CD4-positive, alpha-beta memory T cell (primary cell): ENCODE results near the gene HSPA1B. TPM values are rescaled to one million over a fixed set of nuclear protein-coding genes. Genes with fewer than 3 reads are reported as not detected.
A peak's percentile ranks its signal among the peaks of the same experiment; 100 is the strongest.
"Not testable (repeated sequence)": the region's sequence is repeated elsewhere in the genome, so short reads cannot be mapped to it uniquely, and the experiment has no call there.

Experiments
- CTCF ChIA-PET: fragments of 350-600 bp; sonication (Branson Sonifier 250); formaldehyde crosslinking; loops from one replicate; lab custom pipeline; 2021; ENCODE audit warnings: inconsistent platforms; ENCODE audit not compliant: partially characterized antibody; lab: Charles Lee
- POLR2A ChIA-PET: fragments of 350-600 bp; sonication (Branson Sonifier 250); formaldehyde crosslinking; loops from one replicate; lab custom pipeline; 2021; ENCODE audit not compliant: partially characterized antibody; lab: Charles Lee
- DNase-seq, 5 donors: peaks; one replicate each; pipeline versions ENCODE4 v3.0.0 to v3.0.0-alpha.2; 2020 to 2022; ENCODE audit warnings: mixed read lengths in 1 of 5
- H3K27ac ChIP-seq: one replicate; pipeline ENCODE4 v1.7.0; 2013; ENCODE audit warnings: low read depth, low read length
- H3K27me3 ChIP-seq: 2 replicates; pipeline ENCODE4 v1.7.0; 2013; ENCODE audit warnings: mild to moderate bottlenecking, low read length, moderate library complexity; ENCODE audit not compliant: insufficient read depth
- H3K36me3 ChIP-seq: 2 replicates; pipeline ENCODE4 v1.7.0; 2013; ENCODE audit warnings: mild to moderate bottlenecking, low read length, moderate library complexity; ENCODE audit not compliant: insufficient read depth
- H3K4me1 ChIP-seq: 2 replicates; pipeline ENCODE4 v1.7.0; 2013; ENCODE audit warnings: mild to moderate bottlenecking, low read length, moderate library complexity; ENCODE audit not compliant: insufficient read depth
- H3K4me3 ChIP-seq, 2 donors: one replicate each; pipeline ENCODE4 v1.7.0; 2013; ENCODE audit warnings: low read length in 2 of 2, mild to moderate bottlenecking in 1 of 2
- H3K9me3 ChIP-seq, 2 donors: one replicate each; pipeline ENCODE4 v1.7.0; 2013; ENCODE audit warnings: low read length in 2 of 2, control low read depth in 1 of 2; ENCODE audit not compliant: control insufficient read depth in 1 of 2
- H3K27ac Mint-ChIP-seq, 7 donors: one replicate each; pipeline ENCODE4 v1.8.0; 2020 to 2021; ENCODE audit warnings: mixed read lengths in 7 of 7, mild to moderate bottlenecking in 6 of 7, inconsistent platforms in 3 of 7, moderate library complexity in 3 of 7
- H3K27me3 Mint-ChIP-seq, 2 donors: one replicate each; pipeline ENCODE4 v1.8.0; 2020 to 2021; ENCODE audit warnings: mixed read lengths in 2 of 2
- H3K36me3 Mint-ChIP-seq, 2 donors: one replicate each; pipeline ENCODE4 v1.8.0; 2020 to 2021; ENCODE audit warnings: mixed read lengths in 2 of 2, inconsistent platforms in 1 of 2, mild to moderate bottlenecking in 1 of 2
- H3K4me1 Mint-ChIP-seq, 4 donors: one replicate each; pipeline ENCODE4 v1.8.0; 2020 to 2021; ENCODE audit warnings: mixed read lengths in 4 of 4, mild to moderate bottlenecking in 1 of 4
- H3K4me3 Mint-ChIP-seq, 8 donors: one replicate each; pipeline ENCODE4 v1.8.0; 2020 to 2021; ENCODE audit warnings: mixed read lengths in 8 of 8, mild to moderate bottlenecking in 7 of 8, moderate library complexity in 6 of 8, inconsistent platforms in 3 of 8
- H3K9me3 Mint-ChIP-seq, 8 donors: one replicate each; pipeline ENCODE4 v1.8.0; 2020 to 2021; ENCODE audit warnings: mixed read lengths in 8 of 8, mild to moderate bottlenecking in 5 of 8, inconsistent platforms in 3 of 8, moderate library complexity in 1 of 8
- intact Hi-C: fragments of 100-400 bp; cut with micrococcal nuclease; formaldehyde crosslinking; loops from one replicate; pipeline ENCODE4 v1.15.1; 2023
- polyA plus RNA-seq, 2 donors: library from polyadenylated mRNA; unstranded; fragments of 300-500 nt; fragmentation: Illumina TruSeq; gene quantifications; one replicate each; pipeline ENCODE4 v1.2.3, GENCODE V29; 2021
- total RNA-seq, 2 experiments: library from RNA; stranded (reverse); gene quantifications; one replicate each; pipeline ENCODE4 v1.2.3, GENCODE V29; 2021

HSPA1B gene
- total and polyA plus RNA-seq, 4 experiments from 2014 or later: 1.9 to 60.8 (median 31.7) TPM

GRCh38 chr6:31797588-31797987 is 29.9 kb upstream of the HSPA1B start:
- Histone ChIP-seq H3K4me3 (no peak overlapping the region), H3K36me3 (peaks cover 2% of the 10 kb centered on the region), H3K27me3 (no peaks in the 10 kb centered on the region), H3K27ac (peak overlapping the region; percentile 55), H3K4me1 (peaks cover 49% of the 10 kb centered on the region), H3K9me3 (no peaks in the 10 kb centered on the region)
- peak overlapping the region; percentile 63 to 97 (median 94) for H3K27ac Mint-ChIP-seq
- POLR2A ChIA-PET: interaction anchor here (0.6 to 6.5 kb wide), 12 partner anchors 9 to 1173 kb away, joined by 3 to 93 read pairs (median 4); partner anchors contain the start of genes DDAH2, HSPA1A, HSPA1B and HSPA1L
- H3K36me3 Mint-ChIP-seq: peaks cover 0 to 18% of the 10 kb centered on the region in 2 donors
- H3K9me3 Mint-ChIP-seq: no peaks in the 10 kb centered on the region
- intact Hi-C loops: no loop called here
- H3K27me3 Mint-ChIP-seq: no peaks in the 10 kb centered on the region
- DNase-seq: peak in 4 of 5 donors; percentile 38 to 42 (median 40)
- H3K4me1 Mint-ChIP-seq: peaks cover 21 to 51% (median 34%) of the 10 kb centered on the region in 4 donors
- H3K4me3 Mint-ChIP-seq: peak overlapping the region; percentile 65 to 82 (median 73)
- CTCF ChIA-PET: interaction anchor here (0.6 to 3.1 kb wide), 4 partner anchors 9 to 68 kb away, joined by 4 to 14 read pairs (median 7); partner anchors contain the start of genes DDAH2 and LSM2

GRCh38 chr6:31799781-31800180 is 27.8 kb upstream of the HSPA1B start:
- POLR2A ChIA-PET: interaction anchor here (0.8 to 6.5 kb wide), 2 partner anchors 13 to 160 kb away, joined by 3 to 73 read pairs; partner anchors contain the start of genes HSPA1A and HSPA1L
- no peak overlapping the region for H3K4me3 Mint-ChIP-seq
- DNase-seq: no peak
- Histone ChIP-seq H3K36me3 (no peaks in the 10 kb centered on the region), H3K27me3 (no peaks in the 10 kb centered on the region), H3K9me3 (no peaks in the 10 kb centered on the region), H3K4me1 (peaks cover 35% of the 10 kb centered on the region), H3K4me3 (no peak overlapping the region), H3K27ac (no peak overlapping the region)
- intact Hi-C loops: no loop called here
- no peaks in the 10 kb centered on the region for H3K27me3 Mint-ChIP-seq
- peaks cover 14 to 45% (median 27%) of the 10 kb centered on the region in 4 donors for H3K4me1 Mint-ChIP-seq
- H3K27ac Mint-ChIP-seq: no peak overlapping the region
- no peaks in the 10 kb centered on the region for H3K9me3 Mint-ChIP-seq
- CTCF ChIA-PET: interaction anchor here (0.8 to 3.1 kb wide), 6 partner anchors 12 to 71 kb away, joined by 3 to 14 read pairs (median 4); partner anchors contain the start of genes DDAH2, HSPA1A and HSPA1L
- peaks cover 5 to 15% of the 10 kb centered on the region in 2 donors for H3K36me3 Mint-ChIP-seq

GRCh38 chr6:31801031-31801927 is 26.3 kb upstream of the HSPA1B start:
- H3K9me3 ChIP-seq, H3K27ac ChIP-seq, H3K27me3 ChIP-seq, H3K4me3 Mint-ChIP-seq, H3K4me3 ChIP-seq, intact Hi-C loops, H3K27me3 Mint-ChIP-seq, H3K36me3 ChIP-seq, H3K9me3 Mint-ChIP-seq, DNase-seq: not testable (repeated sequence)
- CTCF ChIA-PET: interaction anchor here (2.2 kb wide), 1 partner anchor 12 kb away, joined by 5 read pairs; no protein-coding TSS in a partner anchor
- peaks cover 18 to 47% (median 29%) of the 10 kb centered on the region in 4 donors for H3K4me1 Mint-ChIP-seq
- peaks cover 5 to 15% of the 10 kb centered on the region in 2 donors for H3K36me3 Mint-ChIP-seq
- H3K4me1 ChIP-seq: peaks cover 40% of the 10 kb centered on the region
- POLR2A ChIA-PET: interaction anchor here (0.9 to 6.5 kb wide), 2 partner anchors 12 to 61 kb away, joined by 3 to 73 read pairs; partner anchors contain the start of genes HSPA1A and HSPA1L
- peak overlapping the region in 1 of 7 donors; percentile 22 for H3K27ac Mint-ChIP-seq

- intact Hi-C loops: loop anchor here (1.0 kb wide), 1 partner anchor 11 kb away; the partner anchor contains the start of gene VARS1
- Histone ChIP-seq H3K27ac (peak overlapping the region; percentile 80), H3K9me3 (no peaks in the 10 kb centered on the region), H3K4me3 (peak overlapping the region; percentile 84 to 89), H3K36me3 (peaks cover 11% of the 10 kb centered on the region), H3K27me3 (no peaks in the 10 kb centered on the region), H3K4me1 (peaks cover 22% of the 10 kb centered on the region)
- DNase-seq: no peak
- peaks cover 20 to 41% of the 10 kb centered on the region in 2 donors for H3K36me3 Mint-ChIP-seq
- peak overlapping the region; percentile 86 to 97 (median 90) for H3K4me3 Mint-ChIP-seq
- ChIA-PET CTCF (interaction anchor here (1.1 to 3.7 kb wide), 8 partner anchors 10 to 75 kb away, joined by 5 to 20 read pairs (median 10); partner anchors contain the start of genes CLIC1 and VARS1), POLR2A (interaction anchor here (0.6 to 6.2 kb wide), 22 partner anchors 9 to 609 kb away, joined by 3 to 93 read pairs (median 6); partner anchors contain the start of genes ABHD16A, BAG6, CLIC1 and CSNK2B)
- peaks cover 11 to 33% (median 27%) of the 10 kb centered on the region in 4 donors for H3K4me1 Mint-ChIP-seq
- peak overlapping the region; percentile 89 to 97 (median 93) for H3K27ac Mint-ChIP-seq
- H3K27me3 Mint-ChIP-seq: no peaks in the 10 kb centered on the region
- H3K9me3 Mint-ChIP-seq: no peaks in the 10 kb centered on the region
Measured at GRCh38 chr6:31805939-31806469, 21.5 kb upstream of the HSPA1B start.

GRCh38 chr6:31806470-31807272 is 20.9 kb upstream of the HSPA1B start, which contains the start of gene LSM2:
TSS of gene LSM2 (minus strand) at chr6:31806966. CDS start at chr6:31806757, 209 bp downstream.
- intact Hi-C loops: loop anchor here (1.0 kb wide), 1 partner anchor 11 kb away; the partner anchor contains the start of gene VARS1
- DNase-seq: peak; percentile 97 to 98 (median 97)
- Histone ChIP-seq H3K9me3 (no peaks in the 10 kb centered on the region), H3K36me3 (peaks cover 16% of the 10 kb centered on the region), H3K4me1 (peaks cover 23% of the 10 kb centered on the region), H3K27me3 (no peaks in the 10 kb centered on the region), H3K27ac (peak within 1 kb of the TSS; percentile 80), H3K4me3 (peak within 1 kb of the TSS; percentile 84 to 89)
- no peaks in the 10 kb centered on the region for H3K9me3 Mint-ChIP-seq
- ChIA-PET CTCF (interaction anchor here (0.6 to 3.7 kb wide), 14 partner anchors 8 to 142 kb away, joined by 3 to 20 read pairs (median 7); partner anchors contain the start of genes CLIC1, GPANK1, HSPA1A and HSPA1L), POLR2A (interaction anchor here (0.7 to 6.2 kb wide), 30 partner anchors 8 to 609 kb away, joined by 3 to 93 read pairs (median 6); partner anchors contain the start of genes ABHD16A, BAG6, CLIC1 and CSNK2B)
- peak within 1 kb of the TSS; percentile 86 to 97 (median 90) for H3K4me3 Mint-ChIP-seq
- peak within 1 kb of the TSS; percentile 89 to 97 (median 93) for H3K27ac Mint-ChIP-seq
- peaks cover 11 to 37% (median 27%) of the 10 kb centered on the region in 4 donors for H3K4me1 Mint-ChIP-seq
- H3K27me3 Mint-ChIP-seq: no peaks in the 10 kb centered on the region
- H3K36me3 Mint-ChIP-seq: peaks cover 23 to 41% of the 10 kb centered on the region in 2 donors

- H3K9me3 Mint-ChIP-seq, H3K4me3 Mint-ChIP-seq, H3K27me3 Mint-ChIP-seq, DNase-seq, intact Hi-C loops, H3K9me3 ChIP-seq, H3K4me3 ChIP-seq, H3K27ac ChIP-seq, H3K27me3 ChIP-seq: not testable (repeated sequence)
- ChIA-PET CTCF (interaction anchor here (1.2 to 3.7 kb wide), 3 partner anchors 9 to 13 kb away, joined by 3 to 12 read pairs (median 4); partner anchors contain the start of gene VARS1), POLR2A (interaction anchor here (4.0 to 6.2 kb wide), 3 partner anchors 9 to 71 kb away, joined by 32 to 93 read pairs (median 63); partner anchors contain the start of genes CLIC1, MSH5 and VARS1)
- Histone ChIP-seq H3K36me3 (peaks cover 16% of the 10 kb centered on the region), H3K4me1 (peaks cover 42% of the 10 kb centered on the region)
- H3K27ac Mint-ChIP-seq: peak overlapping the region in 1 of 7 donors; percentile 43
- peaks cover 23 to 48% (median 37%) of the 10 kb centered on the region in 4 donors for H3K4me1 Mint-ChIP-seq
- H3K36me3 Mint-ChIP-seq: peaks cover 22 to 45% of the 10 kb centered on the region in 2 donors
Measured at GRCh38 chr6:31808599-31808998, 18.9 kb upstream of the HSPA1B start.
